Measurements from ENCODE around the gene RPGRIP1L. TPM values are rescaled to one million over a fixed set of nuclear protein-coding genes. Genes with fewer than 3 reads are reported as not detected.

RPGRIP1L gene
- total RNA-seq, 1 donor from 2014 or later, result 23.2 TPM

- TF ChIP-seq CTCF (IDR thresholded peaks at IDR 0.05), result no peak
- no peak for TF ChIP-seq EZH2phosphoT487 (IDR thresholded peaks at IDR 0.05)
- TF ChIP-seq EZH2 (IDR thresholded peaks at IDR 0.05), result no peak
Observed at GRCh38 chr16:53693320-53693719, 10.3 kb downstream of the RPGRIP1L start.

DNA sequence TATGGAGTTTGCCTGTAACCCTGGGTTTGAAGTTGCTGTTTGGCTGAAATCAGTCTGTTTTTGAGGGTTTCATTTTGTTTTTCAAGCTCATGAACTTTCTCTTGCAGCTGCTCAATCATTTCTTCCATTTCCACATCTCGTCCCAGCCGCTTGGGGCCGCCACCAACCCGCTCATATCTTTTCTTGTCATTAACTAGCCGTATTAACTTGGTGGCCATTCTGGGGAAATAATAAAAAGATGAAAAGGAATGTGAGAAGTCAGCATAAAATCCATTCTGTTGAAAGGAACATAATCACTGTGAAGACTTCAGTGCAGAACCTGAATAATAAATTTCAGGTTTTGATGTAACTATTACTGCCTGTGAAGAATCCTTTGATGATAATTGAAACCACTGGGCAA, 11.5 kb downstream of the RPGRIP1L start:
- peak; percentile 29 for DNase-seq (ENCODE audit: low spot score)
- no peaks in the 10 kb centered on the region for H3K4me1 Mint-ChIP-seq
- H4K20me1 ChIP-seq (ENCODE audit: low read depth), result no peaks in the 10 kb centered on the region
- H3K9me3 Mint-ChIP-seq, result peaks cover 7% of the 10 kb centered on the region
- no peak overlapping the region for H3K27ac Mint-ChIP-seq
- H3K9ac ChIP-seq, result no peak overlapping the region
- H3K27me3 Mint-ChIP-seq (ENCODE audit: insufficient read depth, low read depth), result no peaks in the 10 kb centered on the region
- no peak overlapping the region for H3K4me3 Mint-ChIP-seq
- H2AFZ ChIP-seq (replicated peaks), result no peak overlapping the region
- no peak overlapping the region for H3K27ac ChIP-seq
- no peaks in the 10 kb centered on the region for H3K9me3 ChIP-seq (ENCODE audit: low read depth)
- H3K27me3 ChIP-seq, result no peaks in the 10 kb centered on the region
- peaks cover 18% of the 10 kb centered on the region for H3K36me3 ChIP-seq
- no peaks in the 10 kb centered on the region for H3K79me2 ChIP-seq (ENCODE audit: low read depth)
- no peaks in the 10 kb centered on the region for H3K4me1 ChIP-seq
- no peaks in the 10 kb centered on the region for H3F3A ChIP-seq (ENCODE audit: low read depth)
- peaks cover 32% of the 10 kb centered on the region for H3K36me3 Mint-ChIP-seq
- TF ChIP-seq CTCF (IDR thresholded peaks at IDR 0.05), result peak; percentile 68
- TF ChIP-seq EZH2phosphoT487 (IDR thresholded peaks at IDR 0.05), result no peak
- no peak for TF ChIP-seq EZH2 (IDR thresholded peaks at IDR 0.05)
- no peak overlapping the region for H3K4me3 ChIP-seq
- no peak overlapping the region for H3K4me2 ChIP-seq

More at GRCh38 chr16:53693320-53693719, 10.3 kb downstream of the RPGRIP1L start:
- Histone ChIP-seq H3K27me3 (no peaks in the 10 kb centered on the region), H3K36me3 (peaks cover 14% of the 10 kb centered on the region), H3K79me2 (ENCODE audit: low read depth) (no peaks in the 10 kb centered on the region), H3K4me3 (no peak overlapping the region), H4K20me1 (ENCODE audit: low read depth) (no peaks in the 10 kb centered on the region), H2AFZ (replicated peaks) (no peak overlapping the region), H3K9ac (no peak overlapping the region), H3K4me1 (no peaks in the 10 kb centered on the region), H3K27ac (no peak overlapping the region), H3F3A (ENCODE audit: low read depth) (no peaks in the 10 kb centered on the region), H3K4me2 (no peak overlapping the region), H3K9me3 (ENCODE audit: low read depth) (no peaks in the 10 kb centered on the region)
- H3K27ac Mint-ChIP-seq, result no peak overlapping the region
- DNase-seq (ENCODE audit: low spot score), result no peak
- H3K27me3 Mint-ChIP-seq (ENCODE audit: insufficient read depth, low read depth), result no peaks in the 10 kb centered on the region
- no peaks in the 10 kb centered on the region for H3K4me1 Mint-ChIP-seq
- H3K4me3 Mint-ChIP-seq, result no peak overlapping the region
- peaks cover 9% of the 10 kb centered on the region for H3K9me3 Mint-ChIP-seq
- H3K36me3 Mint-ChIP-seq, result peaks cover 34% of the 10 kb centered on the region

GRCh38 chr16:53690771-53691170, 12.9 kb downstream of the RPGRIP1L start:
- Mint-ChIP-seq H3K4me3 (no peak overlapping the region), H3K27me3 (ENCODE audit: insufficient read depth, low read depth) (no peaks in the 10 kb centered on the region), H3K27ac (no peak overlapping the region), H3K9me3 (no peaks in the 10 kb centered on the region), H3K4me1 (no peaks in the 10 kb centered on the region), H3K36me3 (peaks cover 30% of the 10 kb centered on the region)
- H3K4me1 ChIP-seq, result no peaks in the 10 kb centered on the region
- H3K79me2 ChIP-seq (ENCODE audit: low read depth), result no peaks in the 10 kb centered on the region
- no peak overlapping the region for H2AFZ ChIP-seq (replicated peaks)
- H3F3A ChIP-seq (ENCODE audit: low read depth), result no peaks in the 10 kb centered on the region
- H3K9me3 ChIP-seq (ENCODE audit: low read depth), result no peaks in the 10 kb centered on the region
- no peak overlapping the region for H3K9ac ChIP-seq
- TF ChIP-seq EZH2 (IDR thresholded peaks at IDR 0.05) (no peak), EZH2phosphoT487 (IDR thresholded peaks at IDR 0.05) (no peak), CTCF (IDR thresholded peaks at IDR 0.05) (no peak)
- H3K27ac ChIP-seq, result no peak overlapping the region
- H3K4me3 ChIP-seq, result no peak overlapping the region
- no peak for DNase-seq (ENCODE audit: low spot score)
- peaks cover 15% of the 10 kb centered on the region for H3K36me3 ChIP-seq
- H3K27me3 ChIP-seq, result no peaks in the 10 kb centered on the region
- H3K4me2 ChIP-seq, result no peak overlapping the region
- H4K20me1 ChIP-seq (ENCODE audit: low read depth), result no peaks in the 10 kb centered on the region
